Left ventricle myocardium superior (tissue), 1 donor: ENCODE data around the gene EIF4EBP2. TPM values are rescaled to one million over a fixed set of nuclear protein-coding genes. Genes with fewer than 3 reads are reported as not detected.

Experiments used
- ATAC-seq: fragments of 200-7000 bp; cut with Tn5 transposase; one replicate; pipeline ENCODE4 v1.9.1; 2020; ENCODE audit warnings: mild to moderate bottlenecking, moderate library complexity
- DNase-seq: peaks from one replicate; pipeline ENCODE4 v3.0.0-alpha.2; 2020
- intact Hi-C: fragments of 100-400 bp; cut with micrococcal nuclease; formaldehyde crosslinking; loops from one replicate; pipeline ENCODE4 v1.11.0; 2022
- total RNA-seq: library from RNA; stranded (reverse); fragmentation: NEBNext Ultra II Directional; extraction: Animal tissue kit (Norgen Biotek cat#: 25700); gene quantifications from one replicate; pipeline ENCODE4 v1.2.1, GENCODE V29; 2021
- donor health status: DM: no; HTN: yes; CAD: no; lungs with severe emphysema.

EIF4EBP2 gene
- total RNA-seq, 1 donor from 2014 or later: 88.4 TPM

DNA sequence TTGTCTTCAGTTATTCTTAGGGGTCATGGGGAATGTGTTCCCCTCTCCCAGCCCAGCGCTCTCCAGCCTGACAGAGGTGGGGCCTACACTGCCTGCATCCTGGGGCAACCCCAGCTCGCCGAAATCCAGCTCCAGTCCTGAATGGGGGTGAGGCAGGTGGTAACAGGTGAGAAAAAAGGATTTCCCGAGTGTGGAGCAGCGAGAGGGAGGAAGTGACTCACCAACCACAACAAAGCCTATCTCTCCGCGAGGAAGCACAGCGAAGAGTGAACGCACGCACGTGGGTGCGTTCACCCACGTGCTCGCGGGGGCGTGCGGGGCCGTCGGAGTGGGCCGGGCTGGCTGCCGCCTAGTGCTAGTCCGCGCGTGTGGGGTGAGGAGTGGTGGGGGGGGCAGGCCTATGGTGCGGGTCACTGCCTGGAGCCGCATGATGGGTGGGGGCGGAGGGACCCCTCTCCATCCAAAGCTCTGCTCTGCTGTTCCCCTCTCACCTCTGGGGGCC, 73.8 kb downstream of the EIF4EBP2 start:
- no peak for DNase-seq
- peak; percentile 2 for ATAC-seq
- intact Hi-C loops: no loop called here

Other genes with a start within 250 kb of the EIF4EBP2 start
- 88.1 TPM for gene SAR1A, start 233.6 kb upstream of the EIF4EBP2 start, total RNA-seq
- gene PPA1, start 170.7 kb upstream of the EIF4EBP2 start, total RNA-seq: 106 TPM
- gene NPFFR1, start 120.1 kb upstream of the EIF4EBP2 start, total RNA-seq: 0.02 TPM
- gene LRRC20, start 21.5 kb upstream of the EIF4EBP2 start, total RNA-seq: 60.9 TPM
- gene NODAL, start 37.5 kb downstream of the EIF4EBP2 start, total RNA-seq: not detected
- gene PALD1, start 74.6 kb downstream of the EIF4EBP2 start, total RNA-seq: 5.2 TPM
- gene PRF1, start 198.6 kb downstream of the EIF4EBP2 start, total RNA-seq: 3.2 TPM